Mesendoderm (in vitro differentiated cells): ENCODE data around the gene RAB43.

Source experiments
- DNase-seq: peaks from one replicate; pipeline ENCODE4 v3.0.0; 2013
- H2AK5ac ChIP-seq: 2 replicates; pipeline ENCODE4 v1.6.1; 2013; ENCODE audit warnings: low read length, inconsistent platforms
- H2BK120ac ChIP-seq: 2 replicates; pipeline ENCODE4 v1.6.1; 2013; ENCODE audit warnings: low read depth, mild to moderate bottlenecking, low read length, moderate library complexity, mixed read lengths
- H2BK15ac ChIP-seq: replicated peaks from 2 replicates; pipeline ENCODE4 v1.6.1; 2013; ENCODE audit warnings: low read depth, mild to moderate bottlenecking, moderate library complexity
- H2BK5ac ChIP-seq: 2 replicates; pipeline ENCODE4 v1.6.1; 2013; ENCODE audit warnings: low read length, inconsistent platforms
- H3K18ac ChIP-seq: 2 replicates; pipeline ENCODE4 v1.6.1; 2013; ENCODE audit warnings: mild to moderate bottlenecking, low read length, mixed read lengths
- H3K23ac ChIP-seq: one replicate; pipeline ENCODE4 v1.6.1; 2013; ENCODE audit warnings: low read length
- H3K27ac ChIP-seq: 2 replicates; pipeline ENCODE4 v1.5.1; 2013; ENCODE audit warnings: low read depth, mild to moderate bottlenecking, inconsistent platforms, low read length, moderate library complexity
- H3K27me3 ChIP-seq: 2 replicates; pipeline ENCODE4 v1.6.1; 2013; ENCODE audit warnings: low read length, control low read depth, mild to moderate bottlenecking, inconsistent platforms; ENCODE audit not compliant: insufficient read depth, poor library complexity
- H3K36me3 ChIP-seq: 2 replicates; pipeline ENCODE4 v1.6.1; 2013; ENCODE audit warnings: low read length, inconsistent platforms; ENCODE audit not compliant: control insufficient read depth, insufficient read depth
- H3K4ac ChIP-seq: one replicate; pipeline ENCODE4 v1.6.1; 2013; ENCODE audit warnings: low read depth, mild to moderate bottlenecking, low read length, moderate library complexity
- H3K4me1 ChIP-seq: 2 replicates; pipeline ENCODE4 v1.6.1; 2013; ENCODE audit warnings: low read depth, low read length, inconsistent platforms; ENCODE audit not compliant: control insufficient read depth
- H3K4me2 ChIP-seq: 2 replicates; pipeline ENCODE4 v1.6.1; 2013; ENCODE audit warnings: low read length
- H3K4me3 ChIP-seq: 2 replicates; pipeline ENCODE4 v1.5.1; 2013; ENCODE audit warnings: mild to moderate bottlenecking, low read length
- H3K56ac ChIP-seq: one replicate; pipeline ENCODE4 v1.6.1; 2013; ENCODE audit warnings: low read length
- H3K79me1 ChIP-seq: 2 replicates; pipeline ENCODE4 v1.6.1; 2013; ENCODE audit warnings: low read length, inconsistent platforms
- H3K79me2 ChIP-seq: 2 replicates; pipeline ENCODE4 v1.6.1; 2013; ENCODE audit warnings: mild to moderate bottlenecking, low read length; ENCODE audit not compliant: control insufficient read depth, insufficient read depth
- H3K9ac ChIP-seq: 2 replicates; pipeline ENCODE4 v1.6.1; 2013; ENCODE audit warnings: low read length, inconsistent platforms
- H4K5ac ChIP-seq: one replicate; pipeline ENCODE4 v1.6.1; 2013; ENCODE audit warnings: low read length
- H4K8ac ChIP-seq: one replicate; pipeline ENCODE4 v1.6.1; 2013; ENCODE audit warnings: low read depth, mild to moderate bottlenecking, control low read depth, low read length, moderate library complexity
- WGBS: extraction: QIAGEN DNeasy Blood & Tissue Kit; methylation state at CpG from one replicate; pipeline ENCODE4 v1.1.7; 2013; ENCODE audit warnings: low lambda C conversion rate, missing lambda C conversion rate; ENCODE audit not compliant: insufficient coverage; ENCODE audit errors: extremely low coverage; 5-methylcytosine and 5-hydroxymethylcytosine counted together

RAB43 gene

DNA sequence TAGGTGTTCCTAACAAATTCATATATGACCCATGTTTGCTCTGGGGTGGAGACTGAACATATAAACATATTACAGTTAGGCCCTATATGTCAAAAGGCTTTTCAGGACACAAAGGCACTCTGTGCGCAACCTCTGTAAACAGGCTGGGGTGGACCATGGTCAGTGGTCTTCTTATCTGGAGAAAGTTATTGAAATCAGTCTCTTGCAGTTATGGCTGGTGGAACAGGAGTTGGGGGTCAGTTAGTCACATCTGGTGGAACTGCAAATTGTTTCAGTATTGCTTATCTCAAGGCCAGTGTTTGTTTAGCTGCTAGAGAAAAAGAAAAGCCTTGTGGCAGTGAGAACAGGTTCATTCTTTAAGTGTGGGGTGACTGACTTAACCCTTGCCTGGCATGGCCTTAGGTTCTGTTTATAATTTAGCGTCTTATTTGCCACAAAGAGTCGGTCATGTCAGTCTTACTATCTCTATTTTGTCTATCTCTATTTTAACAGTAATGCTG, 66.9 kb downstream of the RAB43 start:
- Histone ChIP-seq H4K8ac (no peak overlapping the region), H3K4ac (no peak overlapping the region), H2BK5ac (no peak overlapping the region), H3K4me3 (no peak overlapping the region), H3K4me2 (no peak overlapping the region), H3K23ac (no peak overlapping the region), H3K9ac (no peak overlapping the region), H4K5ac (no peak overlapping the region), H3K79me1 (no peaks in the 10 kb centered on the region), H3K18ac (no peak overlapping the region), H2AK5ac (no peak overlapping the region), H2BK15ac (no peak overlapping the region), H3K27ac (no peak overlapping the region), H3K56ac (no peak overlapping the region), H3K4me1 (no peaks in the 10 kb centered on the region), H2BK120ac (no peak overlapping the region), H3K79me2 (no peaks in the 10 kb centered on the region), H3K36me3 (no peaks in the 10 kb centered on the region), H3K27me3 (no peaks in the 10 kb centered on the region)
- WGBS: no CpG with 5 or more reads among the region's 3 CpGs
- no peak for DNase-seq

DNA sequence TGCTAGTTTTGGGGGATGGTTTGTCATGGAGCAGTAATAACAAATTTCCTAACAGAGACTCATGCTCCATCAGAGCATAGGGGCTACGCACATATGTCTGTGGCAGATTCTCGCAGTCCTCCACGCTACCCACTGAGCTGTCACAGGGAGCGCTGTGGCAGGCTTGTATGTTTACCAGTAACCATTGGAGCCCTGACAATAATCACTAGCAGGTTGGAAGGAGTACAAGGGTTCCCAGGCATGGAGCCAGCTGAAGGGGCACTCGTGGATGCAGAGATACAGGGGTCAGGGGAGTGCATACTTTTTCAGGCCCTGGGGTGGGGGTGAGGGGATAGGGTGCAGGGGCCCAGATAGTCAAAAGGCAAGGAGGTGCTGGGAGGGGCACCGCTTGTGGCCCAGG, 68.9 kb downstream of the RAB43 start:
- H3K23ac ChIP-seq: no peak overlapping the region
- H3K9ac ChIP-seq: no peak overlapping the region
- H3K56ac ChIP-seq: no peak overlapping the region
- no CpG with 5 or more reads among the region's 6 CpGs for WGBS
- no peaks in the 10 kb centered on the region for H3K27me3 ChIP-seq
- no peak for DNase-seq
- no peak overlapping the region for H2BK15ac ChIP-seq
- no peak overlapping the region for H3K18ac ChIP-seq
- H4K8ac ChIP-seq: no peak overlapping the region
- H4K5ac ChIP-seq: no peak overlapping the region
- no peak overlapping the region for H3K27ac ChIP-seq
- no peaks in the 10 kb centered on the region for H3K79me1 ChIP-seq
- no peak overlapping the region for H2BK5ac ChIP-seq
- no peaks in the 10 kb centered on the region for H3K79me2 ChIP-seq
- H3K36me3 ChIP-seq: no peaks in the 10 kb centered on the region
- H3K4me1 ChIP-seq: no peaks in the 10 kb centered on the region
- H2BK120ac ChIP-seq: no peak overlapping the region
- H3K4me2 ChIP-seq: no peak overlapping the region
- H2AK5ac ChIP-seq: no peak overlapping the region
- no peak overlapping the region for H3K4ac ChIP-seq
- H3K4me3 ChIP-seq: no peak overlapping the region

DNA sequence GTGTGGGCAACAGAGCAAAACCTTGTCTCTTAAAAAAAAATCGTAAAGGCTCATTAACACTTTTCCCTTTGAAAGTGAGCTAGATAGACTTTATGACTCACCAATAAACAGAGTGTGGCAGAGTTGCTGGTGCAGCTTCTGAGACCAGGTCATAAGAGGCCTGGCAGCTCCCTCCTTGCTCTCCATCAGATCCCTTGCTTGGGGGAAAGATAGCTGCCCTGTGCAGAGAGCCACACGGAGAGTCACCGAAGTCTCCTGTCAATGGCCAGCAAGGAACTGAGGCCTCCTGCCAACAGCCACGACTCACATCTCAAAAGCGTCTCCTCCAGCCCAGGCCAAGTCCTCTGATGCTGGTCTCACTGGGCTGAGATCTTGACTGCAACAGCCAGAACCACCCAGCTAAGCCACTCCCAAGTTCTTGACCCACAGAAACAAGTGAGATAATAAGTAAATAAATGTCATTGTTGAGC, 69.7 kb downstream of the RAB43 start:
- Histone ChIP-seq H2BK15ac (no peak overlapping the region), H3K9ac (no peak overlapping the region), H3K27me3 (no peaks in the 10 kb centered on the region), H3K4ac (no peak overlapping the region), H3K4me2 (no peak overlapping the region), H3K79me2 (no peaks in the 10 kb centered on the region), H3K27ac (no peak overlapping the region), H2AK5ac (no peak overlapping the region), H3K4me1 (no peaks in the 10 kb centered on the region), H3K4me3 (no peak overlapping the region), H2BK5ac (no peak overlapping the region), H3K36me3 (no peaks in the 10 kb centered on the region), H3K18ac (no peak overlapping the region), H3K79me1 (no peaks in the 10 kb centered on the region), H2BK120ac (no peak overlapping the region), H3K23ac (no peak overlapping the region), H4K8ac (no peak overlapping the region), H3K56ac (peak overlapping the region; percentile 15), H4K5ac (no peak overlapping the region)
- no peak for DNase-seq
- WGBS: no CpG with 5 or more reads among the region's 5 CpGs

DNA sequence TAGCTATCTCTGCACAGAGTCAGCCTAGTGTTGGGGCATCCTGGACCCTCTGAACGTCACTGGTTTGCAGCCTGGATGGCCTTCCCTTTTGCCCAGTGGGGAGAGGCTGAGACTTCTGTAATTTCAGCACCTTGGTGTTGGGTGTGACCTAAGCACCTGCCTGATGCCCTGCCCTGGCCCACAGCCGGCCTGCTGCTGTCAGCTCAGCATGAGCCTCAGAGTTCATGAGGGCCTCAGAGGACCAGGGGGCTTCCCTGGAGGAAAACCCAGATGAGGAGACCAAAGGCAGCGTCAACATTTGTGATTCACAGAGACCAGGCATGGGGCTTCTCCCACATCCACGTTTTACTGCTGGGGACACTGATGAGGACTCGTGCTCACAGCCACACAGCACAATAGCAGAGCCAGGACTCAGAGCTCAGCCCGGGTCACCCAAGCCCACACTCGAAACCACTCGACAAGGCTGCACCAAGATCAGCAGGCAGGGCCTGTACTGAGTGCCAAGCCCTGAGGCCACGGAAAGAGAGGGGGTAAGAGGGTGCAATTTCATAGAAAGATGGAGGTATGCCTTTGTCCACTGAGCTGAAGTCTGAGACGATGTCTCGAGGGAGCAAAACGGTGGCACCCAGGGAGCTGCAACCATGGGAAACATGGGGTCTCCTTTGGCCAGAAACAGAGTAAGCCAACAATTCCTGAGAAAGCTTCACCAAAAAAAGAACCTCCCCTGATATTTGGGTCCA, 70.9 kb downstream of the RAB43 start:
- no peak overlapping the region for H2AK5ac ChIP-seq
- WGBS: no CpG with 5 or more reads among the region's 12 CpGs
- no peak overlapping the region for H2BK15ac ChIP-seq
- H3K79me2 ChIP-seq: no peaks in the 10 kb centered on the region
- H3K79me1 ChIP-seq: no peaks in the 10 kb centered on the region
- H3K4me2 ChIP-seq: no peak overlapping the region
- no peak overlapping the region for H3K4me3 ChIP-seq
- H3K4me1 ChIP-seq: no peaks in the 10 kb centered on the region
- no peak overlapping the region for H3K18ac ChIP-seq
- H3K23ac ChIP-seq: no peak overlapping the region
- H2BK120ac ChIP-seq: no peak overlapping the region
- H3K4ac ChIP-seq: no peak overlapping the region
- H3K9ac ChIP-seq: no peak overlapping the region
- no peak for DNase-seq
- H4K5ac ChIP-seq: no peak overlapping the region
- H3K36me3 ChIP-seq: no peaks in the 10 kb centered on the region
- no peak overlapping the region for H2BK5ac ChIP-seq
- H4K8ac ChIP-seq: no peak overlapping the region
- H3K56ac ChIP-seq: no peak overlapping the region
- H3K27ac ChIP-seq: no peak overlapping the region
- no peaks in the 10 kb centered on the region for H3K27me3 ChIP-seq

DNA sequence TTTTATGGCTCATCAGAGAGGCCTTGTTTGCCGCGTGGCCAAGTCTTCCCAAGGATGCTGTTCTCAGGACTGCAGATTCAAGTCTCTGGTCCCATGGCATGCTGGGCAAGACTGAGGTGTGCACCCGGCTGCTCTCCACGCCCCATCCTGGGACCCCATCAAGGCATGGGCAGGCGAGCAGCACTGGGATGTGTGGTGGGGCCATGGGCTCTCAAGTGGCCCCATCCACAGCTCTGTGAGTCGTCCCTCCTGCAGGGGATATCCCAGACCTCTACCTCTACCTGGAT, 74.1 kb downstream of the RAB43 start:
- H3K4ac ChIP-seq: no peak overlapping the region
- no peak overlapping the region for H2AK5ac ChIP-seq
- no peak overlapping the region for H3K9ac ChIP-seq
- no CpG with 5 or more reads among the region's 6 CpGs for WGBS
- no peak overlapping the region for H3K23ac ChIP-seq
- no peaks in the 10 kb centered on the region for H3K79me1 ChIP-seq
- no peak overlapping the region for H2BK5ac ChIP-seq
- no peaks in the 10 kb centered on the region for H3K27me3 ChIP-seq
- no peak overlapping the region for H3K4me2 ChIP-seq
- no peak overlapping the region for H4K5ac ChIP-seq
- H4K8ac ChIP-seq: no peak overlapping the region
- H3K4me1 ChIP-seq: no peaks in the 10 kb centered on the region
- no peak overlapping the region for H3K18ac ChIP-seq
- no peak overlapping the region for H2BK15ac ChIP-seq
- no peaks in the 10 kb centered on the region for H3K79me2 ChIP-seq
- DNase-seq: no peak
- H3K4me3 ChIP-seq: no peak overlapping the region
- H3K27ac ChIP-seq: no peak overlapping the region
- H3K56ac ChIP-seq: no peak overlapping the region
- H3K36me3 ChIP-seq: no peaks in the 10 kb centered on the region
- no peak overlapping the region for H2BK120ac ChIP-seq
